Upper lobe of right lung (tissue), 1 donor: ENCODE data around the gene LAMP1. TPM values are rescaled to one million over a fixed set of nuclear protein-coding genes. Genes with fewer than 3 reads are reported as not detected.

Experiments
- ATAC-seq: fragments of 200-7000 bp; cut with Tn5 transposase; one replicate; pipeline ENCODE4 v1.9.1; 2020; ENCODE audit warnings: mild to moderate bottlenecking, moderate library complexity
- DNase-seq: peaks from one replicate; pipeline ENCODE4 v3.0.0-alpha.2; 2020
- H3K27ac ChIP-seq: fragments of 200-600 bp; one replicate; pipeline ENCODE4 v1.8.0; 2022
- H3K27me3 ChIP-seq: fragments of 200-600 bp; one replicate; pipeline ENCODE4 v1.8.0; 2022; ENCODE audit warnings: mild to moderate bottlenecking
- H3K36me3 ChIP-seq: fragments of 200-600 bp; one replicate; pipeline ENCODE4 v1.8.0; 2022
- H3K4me1 ChIP-seq: fragments of 200-600 bp; one replicate; pipeline ENCODE4 v1.8.0; 2022
- H3K4me3 ChIP-seq: fragments of 200-600 bp; one replicate; pipeline ENCODE4 v1.8.0; 2022; ENCODE audit warnings: mild to moderate bottlenecking
- H3K9me3 ChIP-seq: fragments of 200-600 bp; one replicate; pipeline ENCODE4 v1.8.0; 2022
- CTCF ChIP-seq: fragments of 200-600 bp; IDR thresholded peaks from one replicate; pipeline ENCODE4 v1.8.0; 2022; ENCODE audit warnings: antibody characterized with exemption
- intact Hi-C: fragments of 100-400 bp; cut with DNase I; formaldehyde crosslinking; loops from one replicate; pipeline ENCODE4 v1.11.0; 2022
- total RNA-seq: library from RNA; stranded (reverse); fragmentation: NEBNext Ultra II Directional; extraction: Animal tissue kit (Norgen Biotek cat#: 25700); gene quantifications from one replicate; pipeline ENCODE4 v1.2.1, GENCODE V29; 2021
- donor health status: DM: no; HTN: yes; CAD: no; lungs with severe emphysema.

LAMP1 gene
- total RNA-seq, 1 donor from 2014 or later, result 332 TPM

DNA sequence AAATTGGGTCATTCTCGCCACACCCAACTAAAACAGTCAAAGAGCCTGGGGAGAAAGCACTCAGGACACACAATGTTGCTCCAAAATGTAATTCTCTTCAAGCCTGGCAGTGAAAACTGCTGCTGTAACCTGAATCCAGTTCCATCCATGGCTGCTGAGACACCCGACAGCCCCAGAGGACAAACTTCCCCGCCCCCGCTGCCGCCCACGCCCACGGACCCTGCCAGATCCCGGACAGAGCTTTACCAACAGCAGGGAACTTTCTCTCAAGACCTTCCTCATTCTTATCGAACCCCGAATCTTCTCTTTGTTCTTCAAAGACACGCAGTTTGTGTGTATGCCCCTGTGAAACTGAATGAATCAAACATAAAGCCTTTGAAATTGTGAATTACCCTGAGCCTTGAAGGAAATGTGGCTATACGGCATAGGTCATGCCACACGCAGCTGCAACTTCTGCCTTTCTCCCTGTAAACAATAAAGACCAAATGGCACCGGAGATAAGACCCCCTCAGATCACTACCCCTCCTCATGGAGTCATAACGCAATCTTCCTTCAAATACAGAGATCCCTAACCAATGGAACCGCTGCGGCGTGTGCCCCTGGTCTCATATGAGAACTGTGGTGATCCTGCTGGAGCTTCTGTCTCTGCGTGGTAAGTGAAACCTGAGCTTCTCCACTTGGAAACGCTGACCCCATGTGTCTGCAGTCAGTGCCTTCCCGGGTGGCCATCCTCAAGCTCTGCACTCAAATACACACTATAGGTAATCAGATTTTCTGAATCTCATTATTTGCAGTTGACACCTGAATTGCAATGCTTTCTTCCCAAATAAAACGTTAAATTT is 4.8 kb upstream of the LAMP1 start:
- DNase-seq, result peak; percentile 83
- peak overlapping the region; percentile 30 for H3K27ac ChIP-seq
- intact Hi-C loops, result no loop called here

DNA sequence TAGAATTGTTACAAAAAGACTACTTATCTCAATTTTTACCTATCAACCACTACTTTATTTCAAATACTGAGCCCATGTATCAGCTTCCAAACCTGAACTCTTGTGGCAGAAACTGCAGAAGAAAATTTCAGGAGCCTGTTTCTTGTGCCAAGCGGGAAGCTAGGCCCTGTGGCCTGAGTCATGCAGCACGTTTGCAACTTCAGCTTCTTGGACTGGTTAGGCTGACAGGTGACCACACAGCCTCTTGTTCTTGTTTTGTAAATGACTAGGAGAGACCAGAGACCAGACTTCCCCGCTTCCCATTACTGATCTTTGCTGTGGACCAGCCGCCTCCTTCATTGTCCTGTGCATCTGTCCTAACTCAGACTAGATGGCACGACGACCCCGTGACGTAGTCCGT is 3.4 kb upstream of the LAMP1 start:
- Histone ChIP-seq H3K27me3 (peaks cover 10% of the 10 kb centered on the region), H3K36me3 (no peaks in the 10 kb centered on the region), H3K9me3 (no peaks in the 10 kb centered on the region), H3K27ac (no peak overlapping the region), H3K4me1 (peaks cover 5% of the 10 kb centered on the region), H3K4me3 (no peak overlapping the region)
- DNase-seq, result no peak
- no peak for TF ChIP-seq CTCF
- intact Hi-C loops, result no loop called here
- ATAC-seq, result no peak

More for the DNA sequence above, 4.8 kb upstream of the LAMP1 start:
- no peak overlapping the region for H3K4me3 ChIP-seq
- peaks cover 17% of the 10 kb centered on the region for H3K27me3 ChIP-seq
- peak; percentile 14 for ATAC-seq
- no peaks in the 10 kb centered on the region for H3K36me3 ChIP-seq
- no peaks in the 10 kb centered on the region for H3K9me3 ChIP-seq
- H3K4me1 ChIP-seq, result no peaks in the 10 kb centered on the region
- TF ChIP-seq CTCF, result no peak

DNA sequence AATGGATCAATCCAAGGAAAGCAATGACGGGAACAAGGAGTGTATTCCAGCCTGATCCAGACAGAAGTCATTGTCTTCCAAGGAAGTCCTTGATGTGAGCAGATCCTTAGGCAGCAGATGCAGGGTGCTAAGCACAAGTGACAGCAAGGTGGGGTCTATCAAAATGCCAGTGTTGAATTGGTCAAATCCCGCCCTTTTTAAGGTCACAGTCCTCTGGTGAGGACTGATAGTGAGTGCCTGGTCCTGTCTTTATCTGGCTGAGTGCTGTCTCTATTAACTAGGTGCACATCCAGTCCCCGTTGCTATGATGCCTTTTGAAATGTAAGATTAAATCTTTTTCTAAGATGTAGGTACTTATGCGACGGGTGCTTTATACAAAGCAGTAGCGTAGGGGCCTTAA is 1.3 kb upstream of the LAMP1 start:
- intact Hi-C loops, result no loop called here
- DNase-seq (no peak), ATAC-seq (no peak)
- no peaks in the 10 kb centered on the region for H3K9me3 ChIP-seq
- peaks cover 6% of the 10 kb centered on the region for H3K4me1 ChIP-seq
- peaks cover 4% of the 10 kb centered on the region for H3K27me3 ChIP-seq
- no peak overlapping the region for H3K4me3 ChIP-seq
- no peaks in the 10 kb centered on the region for H3K36me3 ChIP-seq
- H3K27ac ChIP-seq, result no peak overlapping the region
- TF ChIP-seq CTCF, result no peak

GRCh38 chr13:113297370-113298042 is 467 bp downstream of the LAMP1 start:
- H3K36me3 ChIP-seq, result peaks cover 4% of the 10 kb centered on the region
- no peak for TF ChIP-seq CTCF
- intact Hi-C loops, result no loop called here
- ATAC-seq (no peak), DNase-seq (no peak)
- H3K4me3 ChIP-seq, result peak overlapping the region; percentile 97
- H3K27me3 ChIP-seq, result no peaks in the 10 kb centered on the region
- no peaks in the 10 kb centered on the region for H3K9me3 ChIP-seq
- peaks cover 6% of the 10 kb centered on the region for H3K4me1 ChIP-seq
- H3K27ac ChIP-seq, result peak overlapping the region; percentile 94

DNA sequence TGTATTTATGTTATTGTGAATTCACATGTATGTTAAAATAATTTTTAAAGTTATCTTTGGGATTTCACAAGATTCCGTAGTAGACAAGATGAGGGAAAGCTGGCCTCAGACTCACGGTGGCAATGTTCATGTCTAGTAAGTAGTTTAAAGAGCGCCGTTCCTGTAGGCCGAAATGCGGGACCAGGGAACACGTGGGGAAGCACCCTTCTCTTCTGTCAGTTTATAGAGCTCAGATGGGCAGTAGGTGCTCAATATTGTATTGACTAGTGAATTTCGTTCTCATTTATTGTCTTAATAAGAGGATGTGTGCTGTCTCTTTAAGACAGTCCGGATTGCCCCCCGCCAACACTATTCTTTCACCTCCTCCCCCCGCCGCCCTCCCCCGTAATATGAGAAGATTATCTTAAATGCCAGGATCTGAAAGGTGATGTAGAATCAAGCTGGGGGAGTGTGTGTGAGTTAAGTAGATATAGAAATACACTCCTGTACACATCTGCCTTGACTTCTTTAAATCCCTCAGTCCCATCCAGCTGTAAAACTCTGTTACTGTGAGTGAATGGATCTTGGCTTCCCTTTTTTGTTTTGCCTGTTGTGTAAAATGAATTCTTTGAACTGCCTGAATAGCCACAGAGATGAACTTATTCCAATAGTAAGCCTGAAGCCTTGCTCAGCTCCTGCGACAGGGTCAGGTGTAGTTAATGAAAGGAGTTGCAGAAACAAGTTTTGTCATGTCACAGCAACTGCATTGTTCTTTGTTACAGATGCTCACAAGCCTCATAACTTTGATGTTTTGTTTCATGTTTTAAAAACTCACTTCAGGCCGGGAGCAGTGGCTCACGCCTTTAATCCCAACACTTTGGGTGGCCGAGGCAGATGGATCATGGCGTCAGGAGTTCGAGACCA is 1.3 kb downstream of the LAMP1 start:
- H3K27ac ChIP-seq, result peak overlapping the region; percentile 94
- peak overlapping the region; percentile 97 for H3K4me3 ChIP-seq
- peaks cover 6% of the 10 kb centered on the region for H3K4me1 ChIP-seq
- H3K9me3 ChIP-seq, result no peaks in the 10 kb centered on the region
- no peak for TF ChIP-seq CTCF
- peaks cover 12% of the 10 kb centered on the region for H3K36me3 ChIP-seq
- DNase-seq (no peak), ATAC-seq (no peak)
- intact Hi-C loops, result no loop called here
- H3K27me3 ChIP-seq, result no peaks in the 10 kb centered on the region
